Pons (tissue), 1 donor: ENCODE results near the gene GRAMD1C.
"Not testable (repeated sequence)": the region's sequence is repeated elsewhere in the genome, so short reads cannot be mapped to it uniquely, and the experiment has no call there.

Source experiments
- DNase-seq: peaks from one replicate; pipeline ENCODE4 v3.0.0-alpha.2; 2016; ENCODE audit warnings: low spot score

Gene GRAMD1C

GRCh38 chr3:113838631-113839209 is at the start of gene GRAMD1C:
TSS of gene GRAMD1C (plus strand) at chr3:113838788. CDS start at chr3:113838910, 122 bp downstream.
- peak; percentile 80 for DNase-seq

DNA sequence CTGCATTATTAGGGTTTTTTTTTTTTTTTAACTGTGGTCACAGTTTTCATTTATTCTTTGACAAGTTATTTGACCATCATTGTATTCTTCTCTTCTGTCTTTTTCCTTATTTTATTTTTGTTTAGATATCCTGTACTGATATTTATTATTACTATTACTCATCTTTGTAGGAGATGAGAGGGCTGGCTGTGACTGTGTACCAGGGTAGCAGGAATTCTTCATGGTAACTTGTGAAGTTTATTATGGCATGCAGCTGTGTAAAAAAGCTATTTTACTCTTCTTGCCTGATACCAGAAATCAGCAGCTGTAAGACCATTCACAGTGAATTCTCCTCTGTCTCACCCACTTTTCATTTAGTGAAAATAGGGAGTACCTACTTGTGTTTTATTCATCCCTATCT is 47.2 kb upstream of the GRAMD1C start:
- DNase-seq = no peak

GRCh38 chr3:113794526-113794925 is 44.1 kb upstream of the GRAMD1C start:
- no peak for DNase-seq

DNA sequence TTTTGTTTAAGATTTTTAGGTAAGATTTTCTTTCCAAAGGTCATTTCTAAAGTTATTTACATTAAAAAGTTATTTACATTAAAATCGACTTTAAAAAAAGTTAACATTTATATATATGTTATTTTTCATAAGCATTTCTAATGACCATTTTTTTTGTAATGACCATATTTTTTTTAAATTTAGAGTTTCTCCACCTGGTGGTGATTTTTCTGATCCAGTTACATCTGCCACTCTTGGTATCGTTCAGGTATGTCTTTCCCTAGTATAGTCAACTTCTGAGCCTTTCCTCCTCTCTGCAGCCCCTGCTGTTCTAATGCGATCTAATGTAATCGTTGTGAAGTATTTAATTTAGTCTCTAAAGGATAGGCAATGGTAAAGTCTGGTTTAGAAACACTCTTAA is 42.9 kb upstream of the GRAMD1C start:
- DNase-seq = no peak

DNA sequence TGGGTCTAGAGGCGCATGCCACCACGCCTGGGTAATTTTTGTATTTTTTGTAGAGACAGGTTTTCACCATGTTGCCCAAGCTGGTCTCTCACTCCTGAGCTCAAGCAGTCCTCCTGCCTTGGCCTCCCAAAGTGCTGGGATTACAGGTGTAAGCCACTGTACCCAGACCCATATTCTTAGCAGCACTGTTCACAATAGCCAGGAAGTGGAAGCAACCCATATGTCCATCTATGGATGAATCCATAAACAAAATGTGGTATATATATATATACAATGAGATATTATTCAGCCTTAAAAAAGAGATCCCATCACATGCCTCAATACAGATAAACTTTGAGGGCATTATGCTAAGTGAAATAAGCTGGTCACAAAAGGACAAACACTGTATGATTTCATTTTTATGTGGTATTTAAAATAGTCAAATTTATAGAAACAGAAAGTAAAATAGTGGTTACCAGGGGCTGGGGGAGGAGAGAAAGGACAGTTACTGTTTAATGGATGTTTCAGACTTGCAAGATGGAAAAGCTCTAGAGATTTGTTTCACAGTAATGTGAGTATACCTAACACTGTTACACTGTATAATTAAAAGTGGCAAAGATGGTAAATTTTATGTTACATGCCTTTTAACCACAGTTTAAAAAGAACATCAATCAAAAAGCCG is 35.7 kb upstream of the GRAMD1C start:
- no peak for DNase-seq

DNA sequence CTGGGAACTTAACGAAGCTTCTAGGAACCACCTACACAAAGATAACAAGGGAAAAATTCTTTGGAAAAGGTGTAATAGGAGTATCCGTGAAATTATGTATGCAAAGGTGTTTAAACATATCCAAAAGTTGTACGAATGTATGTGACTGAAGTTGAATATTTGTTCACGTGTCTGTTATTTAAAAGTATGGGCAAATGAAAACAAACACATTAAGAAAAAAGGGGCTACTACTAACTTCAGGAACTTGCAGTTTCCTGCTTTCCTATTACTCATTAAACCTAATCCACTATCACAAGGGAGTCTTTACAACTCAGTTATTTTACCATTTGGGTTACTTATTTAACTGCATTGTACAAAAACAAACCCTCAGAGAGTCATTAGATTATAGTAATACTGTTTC is 33.9 kb upstream of the GRAMD1C start:
- DNase-seq = no peak

DNA sequence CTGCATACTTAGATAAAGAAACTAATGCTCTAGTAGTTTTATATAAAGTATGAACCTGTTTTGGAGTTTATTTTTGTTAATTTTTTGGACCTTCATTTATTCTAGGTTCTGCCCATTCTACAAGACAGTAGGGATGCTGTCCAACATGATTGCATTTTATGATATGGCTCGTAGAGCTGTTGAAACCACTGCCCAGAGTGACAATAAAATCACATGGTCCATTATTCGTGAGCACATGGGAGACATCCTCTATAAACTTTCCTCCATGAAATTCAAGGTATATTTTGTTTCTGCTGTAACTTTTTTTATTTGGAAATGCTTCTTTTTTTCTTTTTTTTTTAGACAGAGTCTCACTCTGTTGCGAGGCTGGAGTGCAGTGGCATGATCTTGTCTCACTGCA is 33.3 kb upstream of the GRAMD1C start:
- DNase-seq = no peak

DNA sequence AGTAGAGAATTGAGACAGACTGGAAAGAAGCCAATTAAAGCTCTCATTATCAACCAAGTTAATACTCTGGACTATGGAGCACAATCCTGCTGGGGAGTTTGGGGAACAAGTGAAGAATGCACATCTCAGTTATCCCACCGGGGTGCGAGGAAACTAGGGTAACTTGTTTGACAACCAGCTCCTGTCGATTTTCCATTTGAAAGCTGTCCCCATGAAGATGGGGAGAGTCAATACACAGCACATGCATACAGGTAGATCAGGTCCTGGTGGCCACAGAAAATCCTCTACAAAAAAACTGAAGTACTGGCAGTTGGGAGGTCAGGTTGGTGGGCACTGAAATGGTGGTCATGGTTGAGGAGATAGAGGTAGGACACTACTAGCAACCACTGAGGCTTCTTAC is 25.7 kb upstream of the GRAMD1C start:
- no peak for DNase-seq

GRCh38 chr3:113819866-113820265 is 18.7 kb upstream of the GRAMD1C start:
- no peak for DNase-seq

- no peak for DNase-seq
These were observed 13.5 kb upstream of the GRAMD1C start for GRCh38 chr3:113825090-113825489.

DNA sequence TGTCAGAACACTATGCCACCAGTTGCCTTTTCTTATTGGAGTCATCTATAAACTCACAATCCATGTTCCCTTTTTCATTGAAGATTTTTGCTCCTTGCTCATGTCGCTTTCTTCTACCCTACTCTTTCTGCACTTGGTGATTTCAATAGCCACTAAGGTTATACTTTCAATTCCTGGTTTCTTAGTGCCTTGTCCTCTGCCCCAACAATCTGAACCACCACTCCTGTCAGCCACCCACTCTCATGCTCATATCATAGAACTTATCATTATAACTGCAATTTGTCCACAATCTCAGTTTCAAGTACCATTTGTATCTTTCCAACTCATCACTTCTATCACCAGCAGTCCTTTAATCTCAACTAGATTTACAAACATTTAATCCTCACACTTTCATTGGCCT is 10.0 kb upstream of the GRAMD1C start:
- no peak for DNase-seq

DNA sequence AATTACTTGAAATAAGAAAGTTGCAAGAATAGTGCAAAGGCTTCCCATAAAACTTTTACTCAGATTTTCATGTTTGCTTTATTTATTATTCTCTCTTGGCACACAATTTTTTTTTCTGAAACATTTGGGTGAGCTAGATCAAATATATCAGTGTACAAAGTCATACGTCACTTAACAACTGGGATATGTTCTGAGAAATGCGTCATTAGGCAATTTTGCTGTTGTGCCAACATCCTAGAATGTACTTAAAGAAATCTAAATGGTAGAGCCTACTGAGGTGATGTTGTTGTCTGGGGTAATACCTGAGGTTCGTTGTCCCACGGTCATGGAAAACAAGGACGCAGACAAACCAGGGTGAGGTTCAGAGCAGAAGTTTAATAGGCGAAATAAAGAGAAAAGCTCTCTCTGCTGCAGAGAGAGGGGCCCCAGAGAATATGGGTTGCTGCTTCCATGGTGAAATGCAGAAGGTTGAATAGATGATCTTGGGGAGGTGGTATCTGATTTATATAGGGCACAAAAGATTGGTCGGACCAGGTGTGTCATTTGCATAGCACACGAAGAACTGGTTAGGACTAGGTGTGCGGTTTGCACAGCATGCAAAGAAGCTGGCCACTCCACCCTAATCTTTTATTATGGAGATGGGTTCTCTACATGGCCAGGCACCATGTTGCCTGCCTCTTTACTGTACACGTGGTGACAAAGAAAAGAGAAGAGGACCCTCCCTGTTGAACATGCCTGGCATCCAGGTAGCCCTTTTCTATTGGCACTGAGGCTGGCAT is 8.8 kb upstream of the GRAMD1C start:
- DNase-seq = no peak

- DNase-seq = no peak
These were observed 7.6 kb upstream of the GRAMD1C start for GRCh38 chr3:113831103-113831355.

DNA sequence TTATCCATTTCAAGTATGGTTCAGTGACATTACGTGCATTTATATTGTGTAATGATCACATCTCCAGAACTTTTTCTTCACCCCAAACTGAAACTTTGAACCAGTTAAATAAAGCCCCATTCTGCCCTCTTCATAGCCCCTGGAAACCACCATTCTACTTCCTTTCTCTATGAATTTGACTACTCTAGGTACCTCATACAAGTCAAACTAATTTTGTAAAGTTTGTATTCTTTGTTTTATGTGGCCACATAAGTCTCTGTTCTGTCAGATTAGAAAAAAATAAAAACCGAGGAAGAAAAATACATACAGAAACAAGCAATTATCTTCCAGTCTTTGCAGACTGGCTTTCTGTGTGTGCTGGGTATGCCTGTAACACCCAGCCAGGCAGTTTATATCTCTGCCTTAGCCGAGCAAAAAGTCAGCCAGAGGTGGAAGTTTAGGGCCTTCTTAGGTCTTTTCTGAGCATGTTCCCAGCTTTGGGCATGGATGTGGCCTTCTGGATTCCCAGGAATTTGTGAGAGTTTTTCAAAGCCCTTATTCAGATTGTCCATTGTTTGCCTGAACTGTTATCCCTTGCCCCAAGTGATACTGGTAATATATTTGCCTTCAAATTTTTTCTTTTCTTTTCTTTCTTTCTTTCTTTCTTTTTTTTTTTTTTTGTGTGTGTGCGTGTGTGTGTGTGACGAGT is 6.0 kb upstream of the GRAMD1C start:
- DNase-seq = no peak

- no peak for DNase-seq
These were observed 3.6 kb upstream of the GRAMD1C start for GRCh38 chr3:113834983-113835382.

DNA sequence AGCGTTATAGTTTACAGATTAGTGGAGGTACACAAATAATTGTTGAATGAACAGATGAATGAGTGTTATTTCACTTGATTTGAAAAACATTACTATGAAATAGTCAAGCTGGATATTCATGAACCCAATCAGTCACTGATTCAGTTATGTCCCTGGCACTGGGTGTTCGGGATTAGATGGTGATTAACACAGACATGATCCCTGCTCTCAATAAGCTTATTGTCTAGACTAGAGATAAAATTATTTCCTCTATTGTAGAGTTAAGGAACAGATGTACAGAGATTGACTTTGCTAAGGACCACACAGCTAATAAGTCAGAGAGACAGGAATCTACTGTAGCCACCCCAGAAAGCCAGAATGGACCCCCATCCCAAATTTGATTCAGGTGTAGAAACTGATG is 963 bp downstream of the GRAMD1C start:
- DNase-seq = no peak

- DNase-seq = peak; percentile 69
These were observed 6.1 kb downstream of the GRAMD1C start for GRCh38 chr3:113844622-113845222.

DNA sequence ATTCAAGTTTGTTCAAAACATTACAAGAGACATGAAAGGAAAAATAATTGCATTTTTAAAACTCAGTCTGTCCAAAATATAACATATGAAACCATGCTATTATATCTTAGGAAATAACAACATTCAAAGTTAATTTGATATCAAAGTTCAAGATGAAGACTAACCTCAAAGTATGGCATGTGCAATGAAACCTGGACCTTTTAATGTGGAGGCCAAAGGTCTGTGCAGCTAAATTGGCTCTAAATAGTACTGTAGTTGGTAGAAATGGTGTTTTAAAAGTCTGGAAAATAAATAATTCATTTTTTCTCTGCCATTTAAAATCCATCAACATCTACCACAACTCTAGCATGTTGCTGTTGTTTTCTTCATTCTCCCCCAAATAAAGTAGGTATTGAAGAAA is 8.7 kb downstream of the GRAMD1C start:
- no peak for DNase-seq

DNA sequence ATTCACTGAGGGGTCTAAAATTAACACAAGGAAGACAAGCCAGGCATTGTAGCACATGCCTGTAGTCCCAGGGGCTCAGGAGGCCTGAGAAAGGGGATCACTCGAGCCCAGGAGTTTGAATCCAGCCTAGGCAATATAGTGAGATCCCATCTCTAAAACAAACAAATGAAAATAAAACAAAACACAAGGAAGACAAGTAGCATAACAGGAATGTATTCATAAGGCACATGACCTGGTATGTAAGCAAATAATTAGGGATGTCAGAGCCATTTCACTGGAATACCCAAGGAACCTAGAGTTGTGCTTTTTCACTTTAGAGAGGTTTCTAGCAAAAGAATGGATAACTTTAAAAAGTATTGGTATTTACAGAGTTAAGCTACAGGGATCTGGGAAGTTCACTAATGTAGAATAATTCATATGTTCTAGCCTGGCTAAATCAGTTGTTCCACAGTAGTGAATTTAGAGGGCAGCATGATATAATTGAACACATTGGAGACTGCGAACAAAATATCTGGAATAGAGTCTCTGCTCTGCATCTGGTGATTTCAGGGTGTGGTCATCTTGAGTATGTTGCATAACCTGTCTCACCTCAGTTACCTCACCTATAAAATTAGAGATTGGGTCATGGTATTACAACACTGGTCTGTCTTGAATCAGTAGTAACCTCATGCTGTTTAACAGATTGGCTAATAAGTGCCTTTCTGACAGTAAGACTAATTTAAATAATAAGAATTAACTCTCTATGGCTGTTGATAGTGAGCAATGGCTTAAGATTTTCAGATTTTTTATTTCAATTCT is 9.3 kb downstream of the GRAMD1C start:
- DNase-seq = no peak

GRCh38 chr3:113849071-113849470 is 10.5 kb downstream of the GRAMD1C start:
- not testable (repeated sequence) for DNase-seq

- not testable (repeated sequence) for DNase-seq
These were observed 11.3 kb downstream of the GRAMD1C start for GRCh38 chr3:113849841-113850240.

GRCh38 chr3:113850391-113850790 is 11.8 kb downstream of the GRAMD1C start:
- not testable (repeated sequence) for DNase-seq
